Mononuclear cell (primary cell): ENCODE results near the gene GMNN. TPM values are rescaled to one million over a fixed set of nuclear protein-coding genes. Genes with fewer than 3 reads are reported as not detected.

Experiments
- H3K27me3 ChIP-seq: 2 replicates; pipeline ENCODE4 v1.6.0; 2011; ENCODE audit warnings: low read length, control low read depth; ENCODE audit not compliant: insufficient read depth
- H3K4me1 ChIP-seq: 2 replicates; pipeline ENCODE4 v1.5.1; 2011; ENCODE audit warnings: mild to moderate bottlenecking, low read length, control low read depth; ENCODE audit not compliant: insufficient read depth
- H3K4me3 ChIP-seq: 2 replicates; pipeline ENCODE4 v1.5.1; 2011; ENCODE audit warnings: mild to moderate bottlenecking, low read length, moderate library complexity
- H3K9me3 ChIP-seq: 2 replicates; pipeline ENCODE4 v1.5.1; 2011; ENCODE audit warnings: low read depth, mild to moderate bottlenecking, control low read depth, low read length
- total RNA-seq: library from RNA; depleted of rRNA; stranded (reverse); fragments of >200 nt; gene quantifications from one replicate; pipeline ENCODE4 v1.2.3, GENCODE V29; 2012

The GMNN gene
- total RNA-seq, 1 donor: 8.2 TPM

DNA sequence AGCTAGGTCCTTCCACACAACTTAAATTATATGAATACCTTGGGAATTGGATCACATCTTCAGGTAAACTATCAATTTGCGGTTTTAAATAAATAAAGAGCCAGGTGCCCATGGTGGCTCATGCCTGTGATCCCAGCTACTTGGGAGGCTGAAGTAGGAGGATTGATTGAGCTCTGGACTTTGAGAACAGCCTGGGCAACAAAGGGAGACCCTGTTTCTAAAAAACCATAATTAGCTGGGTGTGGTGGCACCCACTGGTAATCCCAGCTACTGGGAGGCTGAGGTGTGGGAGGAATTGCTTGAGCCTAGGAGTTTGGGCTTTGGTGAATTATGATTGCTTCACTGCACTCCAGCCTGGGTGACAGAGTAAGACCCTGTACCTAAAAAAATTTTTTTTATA, 3.4 kb downstream of the GMNN start:
- H3K9me3 ChIP-seq: no peaks in the 10 kb centered on the region
- H3K4me1 ChIP-seq: peaks cover 19% of the 10 kb centered on the region
- H3K4me3 ChIP-seq: no peak overlapping the region
- no peaks in the 10 kb centered on the region for H3K27me3 ChIP-seq

DNA sequence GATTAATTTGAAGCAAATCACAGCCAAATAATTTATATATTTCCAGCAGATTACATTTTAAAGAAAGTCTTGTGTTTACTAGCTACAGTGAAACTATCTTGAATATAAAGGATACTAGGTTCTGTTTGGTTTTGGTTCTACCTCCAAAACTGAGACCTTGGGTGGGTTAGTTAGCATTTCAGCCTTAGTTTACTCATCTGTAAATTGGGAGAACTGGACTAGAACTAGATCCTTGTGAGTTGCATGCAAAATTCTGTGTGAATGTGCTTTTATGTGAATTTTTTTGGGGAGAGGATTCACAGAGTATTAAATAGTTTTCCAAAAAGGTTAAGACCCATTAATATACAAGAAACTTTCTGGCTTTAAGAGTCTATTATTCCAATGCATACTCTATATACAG, 4.1 kb downstream of the GMNN start:
- Histone ChIP-seq H3K4me1 (peaks cover 19% of the 10 kb centered on the region), H3K27me3 (no peaks in the 10 kb centered on the region), H3K4me3 (no peak overlapping the region), H3K9me3 (no peaks in the 10 kb centered on the region)

DNA sequence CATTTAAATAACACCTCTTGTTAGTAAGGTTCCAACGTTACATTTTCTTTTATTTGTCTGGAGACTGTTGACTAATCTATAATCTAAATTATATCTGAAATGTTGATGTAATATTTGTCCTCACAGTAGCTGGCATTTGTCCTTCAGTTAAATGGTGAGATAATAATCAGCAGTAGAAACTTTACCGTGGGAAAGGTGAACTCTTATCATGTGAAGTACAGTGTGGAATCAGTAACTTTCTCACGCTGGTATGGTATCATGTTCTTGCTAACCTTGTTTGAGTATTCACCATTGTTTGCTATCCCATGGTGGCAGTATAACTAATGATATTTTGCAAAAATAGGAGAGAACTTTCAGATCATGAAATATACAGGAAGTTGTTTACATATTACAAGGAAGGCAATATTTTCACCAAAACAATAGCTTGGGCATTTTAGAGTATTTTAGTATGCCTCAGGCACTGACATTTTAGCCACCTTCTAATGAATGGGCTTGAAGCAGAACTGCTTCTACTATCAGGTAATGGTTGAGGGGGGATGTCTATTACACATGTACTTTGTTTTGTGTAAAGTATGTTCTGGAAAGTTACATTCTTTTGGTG, 4.8 kb downstream of the GMNN start:
- no peaks in the 10 kb centered on the region for H3K9me3 ChIP-seq
- no peak overlapping the region for H3K4me3 ChIP-seq
- H3K4me1 ChIP-seq: peaks cover 15% of the 10 kb centered on the region
- H3K27me3 ChIP-seq: no peaks in the 10 kb centered on the region

DNA sequence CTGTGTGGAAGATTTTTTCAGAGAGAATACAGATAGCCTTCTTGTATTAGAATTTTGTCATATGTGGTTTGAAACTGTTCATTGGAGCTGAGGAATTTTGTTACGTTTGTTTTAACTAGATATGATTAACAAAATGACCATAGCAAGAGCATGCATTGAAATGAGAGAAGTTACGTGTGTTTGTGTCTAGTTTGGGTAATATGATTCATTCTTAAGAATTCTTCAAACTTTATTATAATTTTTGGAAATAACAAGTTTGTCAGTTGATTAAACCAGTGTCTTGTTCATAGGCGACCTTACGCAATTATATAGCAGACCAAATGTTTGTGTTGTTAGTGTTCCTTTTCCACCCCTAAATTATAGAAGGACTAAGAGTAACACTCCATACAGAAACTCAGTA, 5.5 kb downstream of the GMNN start:
- H3K9me3 ChIP-seq: no peaks in the 10 kb centered on the region
- H3K4me3 ChIP-seq: no peak overlapping the region
- H3K4me1 ChIP-seq: peaks cover 15% of the 10 kb centered on the region
- no peaks in the 10 kb centered on the region for H3K27me3 ChIP-seq

DNA sequence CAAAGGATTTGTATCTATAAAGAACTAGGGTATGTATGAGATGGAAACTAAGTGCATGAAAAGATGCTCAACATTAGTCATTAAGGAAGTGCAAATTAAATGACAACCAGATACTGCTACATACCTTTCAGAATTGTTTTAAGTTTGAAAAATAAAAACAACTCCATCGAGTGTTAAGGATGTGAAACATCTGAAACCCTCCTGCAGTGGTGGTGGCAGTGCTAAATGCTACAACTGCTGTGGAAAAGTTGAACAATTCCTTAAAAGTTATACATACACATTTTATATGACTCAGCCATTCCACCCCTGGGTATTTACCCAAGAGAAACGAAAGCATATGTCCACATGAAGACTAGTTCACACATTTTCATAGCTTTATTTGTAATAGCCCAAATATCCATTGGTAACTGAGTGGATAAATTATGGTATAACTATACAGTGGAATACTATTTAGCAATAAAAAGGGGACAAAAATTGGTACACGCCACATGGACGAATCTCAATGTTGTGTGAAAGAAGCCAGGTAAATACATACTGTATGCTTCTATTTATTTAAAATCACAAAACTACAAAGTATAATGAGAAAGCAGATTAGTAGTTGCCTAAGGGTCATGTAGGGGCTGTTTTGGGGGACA, 13.4 kb downstream of the GMNN start:
- Histone ChIP-seq H3K27me3 (no peaks in the 10 kb centered on the region), H3K4me1 (no peaks in the 10 kb centered on the region), H3K9me3 (no peaks in the 10 kb centered on the region), H3K4me3 (no peak overlapping the region)

DNA sequence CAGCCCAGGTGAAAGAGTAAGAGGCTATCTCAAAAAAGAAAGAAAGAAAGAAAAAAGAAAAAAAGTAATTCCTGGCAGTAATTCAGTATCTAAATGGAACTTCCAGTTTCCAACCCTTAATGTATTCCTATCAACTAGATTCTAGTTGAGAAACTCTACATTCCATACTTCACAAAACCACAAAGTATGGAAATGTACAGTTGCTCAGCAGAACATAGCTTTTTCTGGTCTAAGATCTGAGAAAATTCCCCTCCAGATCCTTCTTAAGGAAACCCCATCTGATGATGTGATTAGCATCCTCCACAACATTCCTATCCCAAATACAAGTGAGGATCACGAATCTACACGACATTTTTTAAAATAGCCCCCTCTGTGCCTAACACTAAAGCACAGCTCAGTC, 20.4 kb downstream of the GMNN start:
- Histone ChIP-seq H3K9me3 (no peaks in the 10 kb centered on the region), H3K27me3 (no peaks in the 10 kb centered on the region), H3K4me1 (no peaks in the 10 kb centered on the region), H3K4me3 (no peak overlapping the region)

DNA sequence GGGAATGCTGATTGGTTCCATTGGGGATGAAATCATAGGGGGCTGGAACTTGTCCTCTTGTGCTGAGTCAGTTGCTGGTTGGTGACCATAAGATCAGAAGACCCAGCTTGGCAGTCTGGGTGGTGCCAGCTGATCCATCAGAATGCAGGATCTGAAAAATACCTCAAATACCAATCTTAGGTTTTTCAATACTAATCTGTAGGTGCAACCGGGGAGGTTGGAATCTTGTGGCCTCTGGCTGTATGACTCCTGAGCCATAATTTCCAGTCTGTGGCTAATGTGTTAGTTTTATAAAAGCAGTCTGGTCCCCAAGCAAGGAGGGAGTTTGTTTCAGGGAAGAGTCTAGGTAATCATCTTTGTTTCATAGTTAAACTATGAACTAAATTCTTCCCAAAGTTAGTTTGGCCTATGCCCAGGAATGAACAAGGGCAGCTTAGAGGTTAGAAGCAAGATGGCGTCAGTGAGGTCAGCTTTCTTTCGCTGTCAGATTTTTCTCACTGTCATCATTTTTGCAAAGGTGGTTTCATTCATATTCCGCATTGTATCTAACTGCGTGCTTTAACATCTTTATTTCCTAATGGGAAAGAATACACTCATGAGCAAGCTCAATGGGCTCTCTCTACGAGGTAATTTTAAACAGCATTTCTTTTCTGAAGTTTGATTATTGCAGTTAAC, 22.0 kb downstream of the GMNN start:
- no peaks in the 10 kb centered on the region for H3K27me3 ChIP-seq
- no peaks in the 10 kb centered on the region for H3K9me3 ChIP-seq
- H3K4me3 ChIP-seq: no peak overlapping the region
- no peaks in the 10 kb centered on the region for H3K4me1 ChIP-seq

DNA sequence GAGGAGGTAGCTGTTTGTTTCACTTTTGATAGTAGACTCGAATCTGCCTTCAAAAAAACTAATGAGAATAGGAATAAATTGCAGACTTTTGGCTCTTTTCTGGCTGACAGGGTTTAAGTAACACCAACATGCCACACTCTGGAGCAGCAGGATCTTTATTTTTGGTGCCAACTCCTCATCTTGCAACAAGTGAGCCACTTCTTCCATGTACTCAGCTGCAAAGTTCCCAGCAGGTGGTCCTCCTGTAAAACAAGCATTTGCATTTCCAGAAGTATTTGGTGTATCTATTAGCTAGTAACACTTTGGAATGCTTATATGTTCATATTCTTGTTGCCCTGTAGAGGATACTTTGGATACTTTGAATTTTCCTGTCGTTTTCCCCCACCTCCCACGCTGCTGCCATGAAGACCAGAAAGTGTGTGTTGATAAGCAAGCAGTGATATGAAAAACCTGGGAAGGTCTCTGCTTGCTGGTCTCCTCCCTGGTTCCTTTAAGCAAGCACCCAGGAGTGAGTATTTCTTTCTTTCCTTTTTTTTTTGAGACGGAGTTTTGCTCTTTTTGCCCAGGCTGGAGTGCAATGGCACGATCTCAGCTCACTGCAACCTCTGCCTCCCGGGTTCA, 23.0 kb downstream of the GMNN start:
- Histone ChIP-seq H3K4me1 (no peaks in the 10 kb centered on the region), H3K27me3 (no peaks in the 10 kb centered on the region), H3K4me3 (no peak overlapping the region), H3K9me3 (no peaks in the 10 kb centered on the region)

DNA sequence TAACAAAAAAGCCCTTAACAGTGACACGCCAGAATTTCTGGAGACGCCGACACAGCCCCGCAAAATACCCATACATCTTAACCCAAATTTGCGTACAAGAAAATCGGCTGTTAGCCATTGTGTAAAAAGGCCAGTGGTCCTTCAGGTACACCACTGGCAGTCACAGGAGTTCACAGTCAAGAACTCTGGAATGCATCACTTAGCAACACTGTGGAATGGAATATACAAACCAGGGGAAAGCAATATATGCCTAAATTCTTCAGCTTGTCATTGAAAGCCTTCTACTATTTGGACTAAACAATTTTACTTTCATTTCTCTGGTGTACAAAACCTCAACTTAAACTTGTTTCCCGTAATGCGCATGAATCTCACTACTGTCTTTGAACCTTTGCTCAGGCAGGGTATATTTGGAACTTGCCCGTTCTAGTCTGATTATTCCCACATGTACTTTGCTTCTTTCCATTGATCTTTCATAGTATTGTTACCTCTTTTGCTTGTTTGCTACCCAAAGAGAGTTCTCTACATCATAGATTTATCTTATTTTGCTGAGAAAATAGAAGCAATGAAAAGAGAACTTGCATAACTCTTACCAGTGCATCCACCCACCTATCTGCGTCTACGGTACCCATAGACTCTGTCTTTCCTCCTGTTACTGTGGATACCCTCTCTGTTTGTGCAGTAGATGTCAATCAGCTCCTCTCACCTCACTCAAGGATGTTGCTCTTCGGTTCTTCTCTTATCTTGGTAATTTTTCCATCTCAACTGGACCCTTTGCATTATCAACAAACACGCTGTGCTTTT, 24.2 kb downstream of the GMNN start, which contains the start of gene ARMH2:
Gene ARMH2 (minus strand): TSS at position 178 of the 801 bp plus-strand sequence. CDS start 60 bp downstream, at position 118.
- H3K4me3 ChIP-seq: no peak within 1 kb of the TSS
- H3K27me3 ChIP-seq: no peaks in the 10 kb centered on the region
- H3K9me3 ChIP-seq: no peaks in the 10 kb centered on the region
- H3K4me1 ChIP-seq: no peaks in the 10 kb centered on the region

DNA sequence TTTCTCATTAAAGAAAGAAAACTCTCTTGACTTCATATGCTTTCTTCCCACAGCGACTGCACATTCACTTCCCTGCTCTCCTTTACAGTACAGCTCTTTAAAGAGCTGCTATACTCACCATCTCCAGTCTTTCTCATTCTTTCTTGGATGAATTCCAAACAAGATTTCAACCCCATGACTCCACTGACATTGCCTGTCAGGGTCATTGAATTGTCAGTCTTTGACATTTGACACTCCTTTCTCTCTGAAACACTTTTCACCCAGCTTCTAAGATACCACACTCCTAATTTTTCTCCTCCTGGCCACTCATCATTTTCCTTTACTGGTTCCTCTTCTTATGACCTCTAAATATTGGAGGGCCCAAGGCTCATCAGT, 24.8 kb downstream of the GMNN start:
- H3K4me1 ChIP-seq: no peaks in the 10 kb centered on the region
- no peaks in the 10 kb centered on the region for H3K27me3 ChIP-seq
- H3K4me3 ChIP-seq: no peak overlapping the region
- no peaks in the 10 kb centered on the region for H3K9me3 ChIP-seq

DNA sequence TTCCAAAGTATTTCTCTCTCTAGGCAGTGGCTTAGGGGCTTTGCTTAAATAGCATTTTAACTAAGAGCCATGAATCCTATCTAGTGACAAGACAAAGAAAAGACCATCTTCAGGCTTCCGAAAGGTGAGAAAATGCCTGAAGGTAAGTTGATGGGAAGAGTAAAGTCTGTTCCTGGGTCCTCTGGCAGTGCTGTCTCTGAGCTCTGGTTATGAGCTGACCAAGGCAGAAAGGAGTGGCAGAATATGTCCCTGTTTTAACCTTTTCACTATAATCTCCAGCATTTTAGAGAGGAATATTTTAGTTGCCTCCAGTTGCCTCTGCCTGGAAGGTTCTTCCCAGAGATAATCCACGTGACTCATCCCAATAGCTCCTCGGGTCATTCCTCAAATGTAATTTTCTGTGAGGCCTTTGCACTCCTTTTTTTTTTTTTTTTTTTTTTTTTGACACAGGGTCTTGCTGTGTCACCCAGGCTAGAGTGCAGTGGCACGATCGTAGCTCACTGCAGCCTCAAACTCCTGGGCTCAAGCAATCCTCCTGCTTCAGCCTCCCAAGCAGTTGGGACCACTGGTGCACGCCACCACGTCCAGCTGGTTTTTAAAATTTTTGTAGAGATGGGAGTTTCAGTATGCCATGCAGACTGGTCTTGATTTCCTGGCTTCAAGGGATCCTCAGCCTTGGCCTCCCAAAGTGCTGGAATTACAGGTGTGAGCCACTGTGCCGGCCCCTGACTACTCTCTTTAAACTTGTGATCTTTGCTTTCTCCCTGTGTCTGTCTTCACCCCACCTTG, 27.7 kb downstream of the GMNN start:
- H3K4me3 ChIP-seq: no peak overlapping the region
- H3K9me3 ChIP-seq: no peaks in the 10 kb centered on the region
- no peaks in the 10 kb centered on the region for H3K27me3 ChIP-seq
- no peaks in the 10 kb centered on the region for H3K4me1 ChIP-seq

DNA sequence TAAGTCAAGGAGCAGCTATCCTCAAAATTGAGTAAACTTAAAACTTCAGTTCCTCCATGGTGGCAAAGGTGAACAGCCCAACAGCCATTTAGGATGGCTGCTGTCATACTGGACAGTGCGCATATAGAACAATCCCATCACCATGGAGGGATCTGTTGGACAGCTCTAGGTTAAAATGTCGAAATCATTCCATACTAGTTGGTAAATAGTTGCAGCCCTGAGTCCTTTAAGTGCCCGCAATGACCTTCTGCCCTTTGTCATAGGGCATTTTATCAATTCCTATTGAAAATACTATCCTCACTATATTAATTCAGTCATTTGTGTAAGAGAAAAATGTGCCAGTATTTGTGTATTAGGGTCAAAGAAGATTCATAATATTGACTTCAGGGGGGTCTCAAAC, 32.8 kb downstream of the GMNN start:
- Histone ChIP-seq H3K9me3 (no peaks in the 10 kb centered on the region), H3K4me1 (no peaks in the 10 kb centered on the region), H3K4me3 (no peak overlapping the region), H3K27me3 (no peaks in the 10 kb centered on the region)

DNA sequence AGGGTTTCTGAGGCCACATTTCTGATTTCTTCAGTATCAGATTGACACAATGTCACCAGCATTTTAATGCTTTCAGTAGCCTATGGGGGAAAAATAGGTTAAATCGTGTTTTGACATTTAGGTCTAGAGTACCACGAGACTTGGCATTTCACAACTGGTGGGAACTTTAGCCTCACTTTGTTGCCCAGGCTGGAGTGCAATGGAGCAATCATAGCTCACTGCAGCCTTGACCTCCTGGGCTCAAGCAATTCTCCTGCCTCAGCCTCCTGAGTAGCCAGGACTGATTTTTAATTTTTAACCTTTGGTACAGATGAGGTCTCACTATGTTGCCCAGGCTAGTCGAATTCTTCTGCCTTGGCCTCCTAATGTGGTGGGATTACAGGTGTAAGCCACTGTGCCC, 35.0 kb downstream of the GMNN start:
- Histone ChIP-seq H3K4me3 (no peak overlapping the region), H3K4me1 (no peaks in the 10 kb centered on the region), H3K27me3 (no peaks in the 10 kb centered on the region), H3K9me3 (no peaks in the 10 kb centered on the region)

DNA sequence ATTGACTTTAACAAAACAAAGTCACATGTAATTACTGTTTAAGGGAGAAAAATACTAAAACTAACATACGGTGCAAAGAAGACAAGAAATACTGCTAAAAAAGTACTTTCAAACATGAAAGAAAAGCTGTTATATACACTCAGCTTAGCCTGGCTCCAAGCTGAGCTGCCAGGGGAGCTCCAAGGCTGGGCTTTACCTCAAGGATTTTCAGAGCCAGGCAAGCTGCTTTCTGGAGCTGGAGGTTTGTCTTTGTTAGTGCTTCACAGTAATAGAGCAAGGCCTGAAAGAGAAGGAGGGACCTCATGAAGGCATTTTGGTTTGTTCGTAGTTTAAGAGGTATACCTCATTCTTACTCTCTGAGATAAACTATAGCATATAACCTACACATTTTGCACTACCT, 43.6 kb downstream of the GMNN start:
- Histone ChIP-seq H3K27me3 (no peaks in the 10 kb centered on the region), H3K9me3 (no peaks in the 10 kb centered on the region), H3K4me3 (no peak overlapping the region), H3K4me1 (peaks cover 4% of the 10 kb centered on the region)
